GM18505 (cell line): ENCODE data around the gene ERVW-1.
"Not testable (repeated sequence)": the region's sequence is repeated elsewhere in the genome, so short reads cannot be mapped to it uniquely, and the experiment has no call there.

Experiments used
- ATAC-seq: cut with Tn5 transposase; IDR thresholded peaks from one replicate; pipeline ENCODE4 v1.9.1; 2021; ENCODE audit not compliant: unreplicated experiment
- POLR2A ChIP-seq: IDR thresholded peaks from 4 replicates; pipeline ENCODE4 v1.6.1; 2011; ENCODE audit warnings: borderline replicate concordance; ENCODE audit not compliant: insufficient read depth, insufficient read length; ENCODE audit errors: extremely low read depth

Gene ERVW-1

GRCh38 chr7:92460109-92460508 lies 17.6 kb downstream of the ERVW-1 start:
- ATAC-seq, result no peak
- no peak for TF ChIP-seq POLR2A

GRCh38 chr7:92456236-92456635 lies 21.5 kb downstream of the ERVW-1 start:
- ATAC-seq, result no peak
- TF ChIP-seq POLR2A, result no peak

- ATAC-seq, result no peak
Measured at GRCh38 chr7:92451645-92452044, 26.1 kb downstream of the ERVW-1 start.

GRCh38 chr7:92448205-92448747 lies 29.5 kb downstream of the ERVW-1 start:
- ATAC-seq, result peak; percentile 27
- TF ChIP-seq POLR2A, result peak; percentile 40

More at GRCh38 chr7:92451645-92452044, 26.1 kb downstream of the ERVW-1 start:
- no peak for TF ChIP-seq POLR2A

GRCh38 chr7:92447345-92448204 lies 30.2 kb downstream of the ERVW-1 start, which contains the start of gene GATAD1:
Gene GATAD1, plus strand, starts transcription at chr7:92447482. Its CDS starts 248 bp downstream, at chr7:92447730.
- peak; percentile 92 for ATAC-seq
- peak; percentile 74 for TF ChIP-seq POLR2A

GRCh38 chr7:92446869-92447344 lies 30.8 kb downstream of the ERVW-1 start:
- no peak for TF ChIP-seq POLR2A
- ATAC-seq, result no peak

GRCh38 chr7:92442720-92443119 lies 35.0 kb downstream of the ERVW-1 start:
- not testable (repeated sequence) for ATAC-seq

- ATAC-seq, result no peak
- TF ChIP-seq POLR2A, result no peak
Measured at GRCh38 chr7:92437956-92438491, 39.7 kb downstream of the ERVW-1 start.

GRCh38 chr7:92436612-92437445 lies 40.9 kb downstream of the ERVW-1 start:
- TF ChIP-seq POLR2A, result no peak
- ATAC-seq, result no peak

GRCh38 chr7:92435542-92435941 lies 42.2 kb downstream of the ERVW-1 start:
- no peak for ATAC-seq
- no peak for TF ChIP-seq POLR2A

- no peak for TF ChIP-seq POLR2A
- ATAC-seq, result no peak
Measured at GRCh38 chr7:92433019-92433418, 44.7 kb downstream of the ERVW-1 start.

GRCh38 chr7:92432299-92432946 lies 45.3 kb downstream of the ERVW-1 start:
- no peak for TF ChIP-seq POLR2A

GRCh38 chr7:92427193-92427592 lies 50.6 kb downstream of the ERVW-1 start:
- TF ChIP-seq POLR2A, result no peak

More at GRCh38 chr7:92432299-92432946, 45.3 kb downstream of the ERVW-1 start:
- no peak for ATAC-seq

GRCh38 chr7:92425311-92425947 lies 52.3 kb downstream of the ERVW-1 start:
- TF ChIP-seq POLR2A, result no peak
- ATAC-seq, result no peak

More at GRCh38 chr7:92427193-92427592, 50.6 kb downstream of the ERVW-1 start:
- no peak for ATAC-seq
